ENCODE data around the gene GPRC5C.

GRCh38 chr17:74453665-74454196 is 21.8 kb downstream of the GPRC5C start:
- TF ChIP-seq, protein P1, sequence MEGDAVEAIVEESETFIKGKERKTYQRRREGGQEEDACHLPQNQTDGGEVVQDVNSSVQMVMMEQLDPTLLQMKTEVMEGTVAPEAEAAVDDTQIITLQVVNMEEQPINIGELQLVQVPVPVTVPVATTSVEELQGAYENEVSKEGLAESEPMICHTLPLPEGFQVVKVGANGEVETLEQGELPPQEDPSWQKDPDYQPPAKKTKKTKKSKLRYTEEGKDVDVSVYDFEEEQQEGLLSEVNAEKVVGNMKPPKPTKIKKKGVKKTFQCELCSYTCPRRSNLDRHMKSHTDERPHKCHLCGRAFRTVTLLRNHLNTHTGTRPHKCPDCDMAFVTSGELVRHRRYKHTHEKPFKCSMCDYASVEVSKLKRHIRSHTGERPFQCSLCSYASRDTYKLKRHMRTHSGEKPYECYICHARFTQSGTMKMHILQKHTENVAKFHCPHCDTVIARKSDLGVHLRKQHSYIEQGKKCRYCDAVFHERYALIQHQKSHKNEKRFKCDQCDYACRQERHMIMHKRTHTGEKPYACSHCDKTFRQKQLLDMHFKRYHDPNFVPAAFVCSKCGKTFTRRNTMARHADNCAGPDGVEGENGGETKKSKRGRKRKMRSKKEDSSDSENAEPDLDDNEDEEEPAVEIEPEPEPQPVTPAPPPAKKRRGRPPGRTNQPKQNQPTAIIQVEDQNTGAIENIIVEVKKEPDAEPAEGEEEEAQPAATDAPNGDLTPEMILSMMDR (conservative IDR thresholded peaks at IDR 0.05): no peak
- TF ChIP-seq ZFX (IDR thresholded peaks at IDR 0.05): no peak
